ENCODE results near the gene MBOAT1.

DNA sequence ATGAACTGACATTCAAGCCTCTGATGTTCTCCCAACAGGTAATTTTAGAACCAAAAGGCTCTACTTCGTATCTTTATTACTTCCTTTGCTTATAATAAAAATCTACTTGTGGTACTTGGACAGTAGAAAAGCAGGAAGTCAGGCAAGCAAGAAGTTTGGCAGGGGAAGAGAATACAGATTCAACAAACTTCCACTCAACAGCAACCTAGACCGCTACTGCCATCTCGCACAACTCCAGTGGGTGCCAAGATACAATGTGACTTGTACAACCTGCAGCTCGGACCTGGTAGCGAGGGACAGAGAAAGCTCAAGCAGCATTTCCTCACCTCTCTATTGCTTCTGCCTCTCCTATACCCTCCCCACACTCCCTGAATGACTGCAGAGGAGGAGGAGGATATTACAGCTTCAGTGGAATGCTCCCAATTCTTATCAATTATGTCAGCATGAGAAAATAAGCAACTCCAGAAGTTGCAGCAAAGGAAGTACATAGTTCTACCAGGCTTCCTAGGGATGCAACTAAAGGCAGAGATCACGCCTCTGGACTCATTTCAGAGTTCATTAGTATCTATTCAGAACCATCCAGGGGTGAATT is 76.5 kb downstream of the MBOAT1 start:
- no peak for TF ChIP-seq POLR2AphosphoS5 (IDR thresholded peaks at IDR 0.05; ENCODE audit: low read depth, low read length)
- TF ChIP-seq POLR2A (IDR thresholded peaks at IDR 0.05; ENCODE audit: low read depth, low read length), result no peak

All from GM12892 (cell line).